Measurements from ENCODE around the gene TTL. TPM values are rescaled to one million over a fixed set of nuclear protein-coding genes. Genes with fewer than 3 reads are reported as not detected.

The TTL gene
- total and polyA plus RNA-seq, 2 of the 13 experiments (the other 11 are each of a cell fraction or from before 2014, with no cell fraction given), result 19.0 to 59.8 TPM

GRCh38 chr2:112584891-112585250, 102.9 kb downstream of the TTL start (continued):
- TF ChIP-seq E2F2 (CRISPR knock-in tag; IDR thresholded peaks at IDR 0.05; ENCODE audit: borderline replicate concordance), result 0 out of 2 replicates have a peak, but pooled peaks have one; percentile 40
- no peak for TF ChIP-seq RBFOX2 (IDR thresholded peaks at IDR 0.05; ENCODE audit: low read depth, low read length)
- TF ChIP-seq ZBTB14 (CRISPR knock-in tag; IDR thresholded peaks at IDR 0.05), result no peak
- TF ChIP-seq PAXIP1 (CRISPR knock-in tag; conservative IDR thresholded peaks at IDR 0.05), result 0 out of 2 replicates have a peak, but pooled peaks have one; percentile 3
- TF ChIP-seq NCOR1 (IDR thresholded peaks at IDR 0.05; ENCODE audit: borderline replicate concordance, low read length), result 0 out of 2 replicates have a peak, but pooled peaks have one; percentile 5
- no peak for TF ChIP-seq ZNF569 (CRISPR knock-in tag; IDR thresholded peaks at IDR 0.05; ENCODE audit: borderline replicate concordance)
- TF ChIP-seq TCF7L2 (IDR thresholded peaks at IDR 0.05; ENCODE audit: low read depth, low read length), result no peak
- TF ChIP-seq ZNF33B (CRISPR knock-in tag; IDR thresholded peaks at IDR 0.05), result no peak
- TF ChIP-seq ZIK1 (CRISPR knock-in tag; IDR thresholded peaks at IDR 0.05; ENCODE audit: borderline replicate concordance, low read depth), result no peak
- TF ChIP-seq BATF2 (CRISPR knock-in tag; IDR thresholded peaks at IDR 0.05), result no peak
- no peak for TF ChIP-seq NFIC (IDR thresholded peaks at IDR 0.05; ENCODE audit: low read length)
- 0 out of 2 replicates have a peak, but pooled peaks have one; percentile 19 for TF ChIP-seq ZNF275 (CRISPR knock-in tag; IDR thresholded peaks at IDR 0.05; ENCODE audit: borderline replicate concordance)
- TF ChIP-seq CREM (IDR thresholded peaks at IDR 0.05), result no peak
- TF ChIP-seq CREM (CRISPR knock-in tag; IDR thresholded peaks at IDR 0.05), result no peak
- TF ChIP-seq IKZF1 (IDR thresholded peaks at IDR 0.05), result no peak
- no peak for TF ChIP-seq PTBP1 (IDR thresholded peaks at IDR 0.05; ENCODE audit: low read depth, low read length, poor library complexity, severe bottlenecking)
- no peak for TF ChIP-seq CREB1 (IDR thresholded peaks at IDR 0.05)
- no peak for TF ChIP-seq CREB1 (CRISPR knock-in tag; IDR thresholded peaks at IDR 0.05)
- TF ChIP-seq ZNF879 (CRISPR knock-in tag; IDR thresholded peaks at IDR 0.05), result no peak
- TF ChIP-seq ZNF253 (CRISPR knock-in tag; IDR thresholded peaks at IDR 0.05; ENCODE audit: borderline replicate concordance), result no peak
- no peak for TF ChIP-seq ZNF430 (CRISPR knock-in tag; IDR thresholded peaks at IDR 0.05)
- no peak for TF ChIP-seq MXD1 (CRISPR knock-in tag; IDR thresholded peaks at IDR 0.05)
